GM19468 (cell line): ENCODE measurements around the gene GJB3.
"Not testable (repeated sequence)": the region's sequence is repeated elsewhere in the genome, so short reads cannot be mapped to it uniquely, and the experiment has no call there.

ENCODE experiments used
- ATAC-seq: cut with Tn5 transposase; IDR thresholded peaks from one replicate; pipeline ENCODE4 v1.9.1; 2021; ENCODE audit warnings: mild to moderate bottlenecking, moderate library complexity, moderate number of reproducible peaks; ENCODE audit not compliant: unreplicated experiment; ENCODE audit errors: extremely low read depth

Gene GJB3

GRCh38 chr1:34759503-34760357 is 21.3 kb upstream of the GJB3 start, which contains the start of gene GJB4:
GJB4 (plus strand) TSS chr1:34759740; CDS start chr1:34761255, 1,515 bp downstream.
- no peak for ATAC-seq

GRCh38 chr1:34761176-34761761 is 19.7 kb upstream of the GJB3 start:
- ATAC-seq = no peak

DNA sequence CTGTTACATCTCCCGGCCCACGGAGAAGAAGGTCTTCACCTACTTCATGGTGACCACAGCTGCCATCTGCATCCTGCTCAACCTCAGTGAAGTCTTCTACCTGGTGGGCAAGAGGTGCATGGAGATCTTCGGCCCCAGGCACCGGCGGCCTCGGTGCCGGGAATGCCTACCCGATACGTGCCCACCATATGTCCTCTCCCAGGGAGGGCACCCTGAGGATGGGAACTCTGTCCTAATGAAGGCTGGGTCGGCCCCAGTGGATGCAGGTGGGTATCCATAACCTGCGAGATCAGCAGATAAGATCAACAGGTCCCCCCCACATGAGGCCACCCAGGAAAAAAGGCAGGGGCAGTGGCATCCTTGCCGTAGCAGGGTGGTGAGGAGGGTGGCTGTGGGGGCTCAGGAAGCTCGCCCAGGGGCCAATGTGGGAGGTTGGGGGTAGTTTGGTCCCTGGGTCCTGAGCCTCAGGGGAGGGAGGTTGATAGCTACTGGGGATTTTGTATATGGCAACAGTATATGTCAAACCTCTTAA is 19.2 kb upstream of the GJB3 start:
- no peak for ATAC-seq

GRCh38 chr1:34762474-34763141 is 18.4 kb upstream of the GJB3 start:
- no peak for ATAC-seq

DNA sequence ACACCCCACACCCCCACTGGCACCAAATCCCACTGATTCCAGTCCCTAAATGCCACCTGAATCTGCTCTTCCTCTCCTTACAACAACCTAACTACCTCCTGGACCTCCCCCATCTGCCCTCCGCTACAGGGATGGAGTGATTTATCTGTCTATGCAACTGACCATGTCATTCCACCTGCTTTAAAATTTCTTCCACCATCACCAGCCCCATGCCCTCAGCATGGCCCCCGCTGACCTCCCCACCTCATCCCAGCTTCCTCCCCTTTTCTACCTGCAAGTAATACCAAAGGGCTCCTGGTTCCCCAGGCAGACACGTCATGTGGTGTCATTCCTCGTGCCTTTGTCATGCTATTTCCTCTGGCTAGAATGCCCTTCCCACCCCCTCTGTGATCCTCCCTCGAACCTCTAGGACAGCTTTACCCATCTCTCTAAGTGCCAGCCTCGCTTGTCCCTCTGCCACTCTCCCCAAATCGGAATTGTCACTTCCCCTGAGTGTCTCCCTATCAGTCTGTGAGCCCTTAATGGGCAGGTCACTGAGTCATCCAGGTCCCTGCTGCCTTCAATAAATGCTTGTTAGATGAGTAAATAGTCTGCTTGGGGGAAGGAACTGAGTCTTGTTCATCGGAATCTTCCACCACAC is 17.8 kb upstream of the GJB3 start:
- no peak for ATAC-seq

GRCh38 chr1:34768856-34769255 is 12.2 kb upstream of the GJB3 start:
- ATAC-seq = no peak

DNA sequence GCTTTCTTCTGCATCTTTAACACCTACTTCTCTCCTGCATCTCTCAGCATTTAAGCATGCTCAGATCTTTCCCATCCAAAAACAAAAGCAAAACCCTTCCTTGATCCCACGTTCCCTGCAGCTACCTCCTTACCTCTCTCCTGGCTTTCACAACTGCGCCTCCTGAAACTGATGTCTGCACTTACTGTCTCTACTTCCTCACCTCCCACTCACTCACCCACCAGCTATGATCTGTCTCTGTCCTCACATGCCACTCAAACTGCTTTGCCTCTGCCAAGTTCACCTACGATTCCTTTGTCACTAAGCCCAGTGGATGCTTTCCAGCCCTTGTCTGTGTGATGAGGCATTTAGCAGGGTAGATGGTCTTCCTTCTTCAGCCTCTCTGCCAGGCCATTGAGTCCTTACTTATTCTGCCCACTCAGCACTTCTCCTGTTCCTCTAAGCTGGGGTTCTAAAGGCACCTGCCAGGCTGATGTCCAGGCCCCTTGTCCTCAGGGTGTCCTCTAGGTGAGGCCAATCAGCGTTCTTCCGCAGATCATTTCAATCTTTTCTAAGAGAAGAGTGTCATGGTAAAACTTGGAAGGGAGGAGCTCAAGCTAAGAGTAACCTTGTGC is 10.0 kb upstream of the GJB3 start:
- no peak for ATAC-seq

DNA sequence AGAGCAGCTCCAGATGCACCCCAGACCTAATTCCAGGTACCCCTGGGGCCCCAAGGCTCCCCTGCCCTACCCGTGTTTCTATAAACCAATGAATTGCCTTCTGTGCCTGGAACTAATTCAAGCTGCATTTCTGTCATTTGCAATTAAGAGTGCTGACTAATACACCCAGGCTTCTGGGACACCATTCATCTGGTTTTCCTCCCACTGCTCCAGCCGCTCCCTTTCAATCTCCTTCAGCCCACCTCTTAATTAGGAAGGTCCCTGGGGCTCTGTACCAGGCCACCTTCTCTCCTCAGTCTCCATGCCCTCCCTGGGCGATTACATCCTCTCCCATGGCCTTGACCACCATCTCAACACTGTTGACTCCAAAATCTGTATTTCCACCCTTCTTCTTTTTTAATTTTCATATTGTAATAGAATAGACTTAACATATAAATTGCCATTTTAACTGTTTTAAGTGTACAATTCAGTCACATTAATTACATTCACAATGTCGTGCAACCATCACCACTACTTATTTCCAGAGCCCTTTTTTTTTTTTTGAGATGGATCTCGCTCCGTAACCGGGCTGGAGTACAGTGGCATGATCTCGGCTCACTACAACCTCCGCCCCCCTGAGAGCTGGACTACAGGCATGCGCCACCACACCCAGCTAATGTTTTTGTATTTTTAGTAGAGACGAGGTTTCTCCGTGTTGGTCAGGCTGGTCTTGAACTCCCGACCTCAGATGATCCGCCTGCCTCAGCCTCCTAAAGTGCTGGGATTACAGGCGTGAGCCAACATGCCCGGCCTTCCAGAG is 9.2 kb upstream of the GJB3 start:
- no peak for ATAC-seq

DNA sequence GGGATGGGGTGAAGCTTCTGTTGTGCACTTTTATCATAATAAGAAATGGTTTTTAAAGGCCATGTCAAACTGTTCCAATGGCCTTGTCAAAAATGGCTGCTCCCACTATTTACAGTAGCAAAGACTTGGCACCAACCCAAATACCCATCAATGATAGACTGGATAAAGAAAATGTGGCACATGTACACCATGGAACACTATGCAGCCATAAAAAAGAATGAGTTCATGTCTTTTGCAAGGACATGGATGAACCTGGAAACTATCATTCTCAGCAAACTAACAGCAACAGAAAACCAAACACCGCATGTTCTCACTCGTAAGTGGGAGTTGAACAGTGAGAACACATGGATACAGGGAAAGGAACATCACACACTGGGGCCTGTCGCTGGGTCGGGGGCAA is 7.9 kb upstream of the GJB3 start:
- ATAC-seq = not testable (repeated sequence)

GRCh38 chr1:34774957-34775356 is 6.1 kb upstream of the GJB3 start:
- no peak for ATAC-seq

DNA sequence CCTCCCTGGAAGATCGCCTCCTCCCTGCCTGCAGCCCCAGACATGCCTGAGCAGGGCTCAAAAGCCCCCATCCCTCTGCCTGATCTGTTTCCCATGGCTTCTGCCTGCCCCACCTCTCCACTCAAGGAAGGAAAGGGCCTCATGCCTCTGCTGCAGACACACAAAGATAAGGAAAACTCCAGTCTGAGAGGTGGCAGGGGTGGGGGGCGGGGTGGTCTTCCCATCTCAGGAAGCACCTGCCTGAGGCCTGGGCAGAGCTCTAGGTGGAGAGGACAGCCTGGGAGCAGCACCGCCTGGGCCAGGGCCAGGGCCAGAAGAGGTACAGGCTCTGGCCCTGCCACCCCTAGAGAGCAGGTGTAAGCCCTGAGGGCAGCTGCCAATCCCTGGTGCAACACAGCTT is 4.1 kb upstream of the GJB3 start:
- ATAC-seq = no peak

GRCh38 chr1:34777519-34778321 is 3.3 kb upstream of the GJB3 start:
- no peak for ATAC-seq

DNA sequence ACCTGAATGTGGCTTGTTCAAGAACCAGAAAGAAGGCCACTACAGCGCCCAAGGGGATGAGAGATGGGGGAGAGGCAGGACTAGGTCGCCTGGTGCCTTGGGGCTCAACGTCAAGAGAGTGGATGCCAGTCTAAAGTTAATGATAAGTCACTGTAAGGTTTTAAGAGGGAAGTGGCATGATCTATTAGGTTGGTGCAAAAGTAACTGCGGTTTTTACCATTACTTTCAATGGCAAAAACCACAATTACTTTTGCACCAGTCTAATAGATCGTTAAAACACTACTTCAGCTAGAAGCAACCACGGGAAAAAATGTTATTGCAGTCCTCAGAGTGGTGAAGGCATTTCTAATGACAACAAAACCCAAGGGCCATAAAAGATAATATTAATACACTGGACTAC is 2.6 kb upstream of the GJB3 start:
- ATAC-seq = no peak

- ATAC-seq = no peak
Observed at GRCh38 chr1:34779005-34779404, 2.0 kb upstream of the GJB3 start.

DNA sequence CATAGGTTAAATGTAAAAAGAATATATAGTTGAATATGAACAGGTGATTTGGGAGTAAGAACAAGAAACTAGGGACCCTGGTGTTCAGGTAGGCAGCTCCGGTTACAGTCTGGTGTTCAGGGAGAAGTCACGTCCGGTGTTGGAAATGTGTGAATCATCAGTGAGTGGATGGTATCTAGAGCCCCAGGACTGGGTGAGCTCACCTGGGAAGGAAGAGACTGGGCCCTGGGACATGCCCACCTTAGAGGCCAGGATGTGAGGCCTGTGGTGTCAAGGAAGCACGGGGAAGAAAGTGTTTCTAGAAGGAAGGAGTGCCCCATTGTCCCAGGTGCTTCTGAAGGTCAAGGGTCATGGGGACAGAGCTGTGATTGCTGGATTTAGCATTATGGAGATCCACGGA is 1.5 kb upstream of the GJB3 start:
- no peak for ATAC-seq

DNA sequence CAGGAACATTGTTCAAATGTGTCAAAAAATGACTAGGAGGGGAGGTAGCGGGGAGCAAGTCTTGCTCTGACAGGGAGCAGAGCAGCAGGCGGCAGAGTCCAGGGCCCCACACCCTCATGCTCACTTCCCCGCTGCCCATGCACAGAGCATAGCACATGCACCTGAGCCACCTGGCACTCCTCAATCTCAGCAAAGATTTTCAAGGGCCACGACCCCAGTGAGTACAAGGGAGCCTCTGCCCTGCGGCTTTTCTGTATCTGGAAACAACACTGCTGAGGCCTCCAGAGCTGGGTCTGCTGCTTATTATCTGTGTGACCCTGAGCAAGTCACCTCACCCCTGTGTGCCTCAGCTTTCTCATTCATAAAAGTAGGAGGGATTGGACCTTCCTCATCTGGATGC is 1.1 kb upstream of the GJB3 start:
- no peak for ATAC-seq

DNA sequence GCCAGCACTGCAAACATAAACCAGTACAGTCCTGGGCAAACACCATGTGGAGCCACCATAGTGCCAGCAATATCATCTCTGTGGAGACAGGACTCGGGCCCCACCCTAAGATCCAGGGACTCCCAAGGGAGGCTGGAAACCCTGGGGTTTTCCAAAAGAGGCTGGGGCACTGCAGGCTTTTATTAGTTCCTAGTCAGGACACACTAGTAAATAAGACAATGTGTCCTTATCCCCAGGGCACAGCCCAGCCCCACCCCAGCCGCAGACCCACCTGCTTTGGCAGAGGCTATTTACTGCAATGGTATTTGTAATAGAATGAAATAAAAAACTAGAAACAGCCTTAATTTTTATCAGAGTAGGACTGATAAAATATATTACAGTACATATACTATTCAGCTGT is 486 bp upstream of the GJB3 start:
- ATAC-seq = no peak

GRCh38 chr1:34781844-34782391 is 904 bp downstream of the GJB3 start:
- no peak for ATAC-seq
